Muscle of leg (tissue), 11 donors: ENCODE results near the gene MALSU1. TPM values are rescaled to one million over a fixed set of nuclear protein-coding genes. Genes with fewer than 3 reads are reported as not detected.

Source experiments
- DNase-seq: peaks from one replicate; pipeline ENCODE4 v3.0.0; 2013
- H3K27ac ChIP-seq: one replicate; pipeline ENCODE4 v1.5.1; 2013; ENCODE audit warnings: mild to moderate bottlenecking, low read length, control low read depth
- H3K27me3 ChIP-seq: one replicate; pipeline ENCODE4 v1.6.1; 2013; ENCODE audit warnings: low read length; ENCODE audit not compliant: control insufficient read depth, insufficient read depth
- H3K36me3 ChIP-seq: one replicate; pipeline ENCODE4 v1.6.1; 2013; ENCODE audit warnings: low read length; ENCODE audit not compliant: control insufficient read depth, insufficient read depth
- H3K4me1 ChIP-seq: one replicate; pipeline ENCODE4 v1.6.1; 2013; ENCODE audit warnings: low read length; ENCODE audit not compliant: control insufficient read depth, insufficient read depth
- H3K4me3 ChIP-seq: one replicate; pipeline ENCODE4 v1.5.1; 2013; ENCODE audit warnings: low read length, control low read depth
- H3K9me3 ChIP-seq: replicated peaks from 2 replicates; pipeline ENCODE4 v1.6.1; 2013; ENCODE audit warnings: low read depth, low read length; ENCODE audit not compliant: control insufficient read depth
- whole genome bisulfite sequencing: methylation state at CpG from one replicate; pipeline ENCODE4 v1.1.5; 2013; ENCODE audit warnings: missing lambda C conversion rate; ENCODE audit not compliant: insufficient coverage; 5-methylcytosine and 5-hydroxymethylcytosine counted together
- polyA plus RNA-seq, 8 donors: library from polyadenylated mRNA; unstranded; fragments of 120-200 nt; gene quantifications; one replicate each; pipeline versions ENCODE4 v1.2.1 to v1.2.3, GENCODE V29; 2013; ENCODE audit warnings: inconsistent platforms in 1 of 8, low replicate concordance in 1 of 8; ENCODE audit not compliant: insufficient read length in 8 of 8, insufficient read depth in 1 of 8
- total RNA-seq: library from RNA; stranded (reverse); fragments of 120-200 nt; gene quantifications from one replicate; pipeline ENCODE4 v1.2.4, GENCODE V29; 2013

Gene MALSU1
- total and polyA plus RNA-seq, 9 donors = 58.1 to 132 (median 89.9) TPM

DNA sequence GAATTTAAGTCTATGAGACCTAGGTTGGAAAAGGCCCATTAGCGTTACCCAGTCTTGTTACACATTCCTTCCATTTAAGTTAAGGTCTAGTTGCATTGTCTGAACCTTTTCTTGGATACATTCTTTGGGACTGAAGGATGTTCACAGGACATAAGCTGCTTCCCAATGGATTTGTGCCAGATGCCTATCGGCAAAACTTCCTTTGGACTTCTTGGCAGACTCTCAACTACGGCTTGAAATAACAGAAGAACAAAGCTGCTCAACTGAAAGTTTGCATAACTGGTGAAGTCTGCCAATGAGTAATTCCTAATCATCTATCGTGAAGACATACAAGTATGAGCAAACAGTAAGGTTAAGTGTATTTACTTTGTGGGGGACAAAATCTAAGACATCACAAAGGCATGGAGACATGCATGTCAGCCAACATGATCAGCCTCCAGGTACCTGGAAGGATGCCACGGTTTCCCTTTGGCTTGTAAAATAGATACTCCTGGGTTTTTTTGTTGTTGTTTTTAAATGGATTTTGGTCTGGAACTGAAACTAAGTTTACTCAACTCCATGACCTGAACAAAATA, 35.4 kb downstream of the MALSU1 start:
- H3K27me3 ChIP-seq = no peaks in the 10 kb centered on the region
- no peaks in the 10 kb centered on the region for H3K9me3 ChIP-seq
- peaks cover 19% of the 10 kb centered on the region for H3K36me3 ChIP-seq
- H3K4me3 ChIP-seq = no peak overlapping the region
- peak; percentile 59 for DNase-seq
- H3K27ac ChIP-seq = peak overlapping the region; percentile 71
- H3K4me1 ChIP-seq = peaks cover 17% of the 10 kb centered on the region
- 13% methylated on average over 1 of the region's 5 CpGs for WGBS

DNA sequence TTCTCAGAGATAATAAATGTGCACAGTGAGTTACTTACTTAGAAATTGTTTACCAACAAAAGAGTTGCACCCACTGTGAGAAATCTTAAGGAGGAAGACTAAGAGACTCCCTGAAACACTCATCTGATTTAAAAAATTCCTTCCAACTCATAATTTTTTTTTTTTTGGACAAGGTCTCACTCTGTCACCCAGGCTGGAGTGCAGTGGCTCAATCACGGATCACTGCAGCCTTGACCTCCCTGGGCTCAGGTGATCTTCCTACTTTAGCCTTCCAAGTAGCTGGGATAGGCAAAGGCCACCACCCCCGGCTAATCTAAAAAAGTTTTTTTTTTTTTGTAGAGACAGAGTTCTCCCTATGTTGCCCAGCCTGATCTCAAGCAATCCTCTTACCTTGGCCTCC, 36.0 kb downstream of the MALSU1 start:
- Histone ChIP-seq H3K4me1 (peaks cover 17% of the 10 kb centered on the region), H3K4me3 (no peak overlapping the region), H3K9me3 (no peaks in the 10 kb centered on the region), H3K27me3 (no peaks in the 10 kb centered on the region), H3K27ac (peak overlapping the region; percentile 17), H3K36me3 (peaks cover 24% of the 10 kb centered on the region)
- DNase-seq = no peak
- 60% methylated on average over 1 of the region's 2 CpGs for WGBS

DNA sequence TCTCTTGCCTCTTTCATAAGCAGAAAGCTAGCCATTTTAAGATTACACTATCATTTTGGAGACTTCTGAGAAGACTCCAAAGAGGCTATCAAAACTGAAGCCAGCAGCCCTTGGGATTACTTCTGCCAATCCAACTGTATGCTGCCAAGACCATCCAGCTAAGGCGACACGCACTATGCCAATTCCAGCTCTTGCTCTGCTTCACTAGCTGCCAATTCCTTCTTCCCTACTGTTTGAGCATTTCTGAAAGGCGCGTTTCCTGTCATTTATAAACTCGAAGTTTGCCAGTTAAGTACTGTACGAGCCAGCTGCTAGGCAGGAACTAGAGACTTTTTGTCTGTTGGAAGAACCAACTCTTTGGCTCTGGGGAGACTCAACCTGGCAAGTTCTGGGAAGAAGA, 36.5 kb downstream of the MALSU1 start:
- Histone ChIP-seq H3K4me1 (peaks cover 17% of the 10 kb centered on the region), H3K27me3 (no peaks in the 10 kb centered on the region), H3K4me3 (no peak overlapping the region), H3K36me3 (peaks cover 25% of the 10 kb centered on the region), H3K9me3 (no peaks in the 10 kb centered on the region), H3K27ac (peak overlapping the region; percentile 17)
- 67% methylated on average over 4 of the region's 6 CpGs for WGBS
- peak; percentile 45 for DNase-seq

DNA sequence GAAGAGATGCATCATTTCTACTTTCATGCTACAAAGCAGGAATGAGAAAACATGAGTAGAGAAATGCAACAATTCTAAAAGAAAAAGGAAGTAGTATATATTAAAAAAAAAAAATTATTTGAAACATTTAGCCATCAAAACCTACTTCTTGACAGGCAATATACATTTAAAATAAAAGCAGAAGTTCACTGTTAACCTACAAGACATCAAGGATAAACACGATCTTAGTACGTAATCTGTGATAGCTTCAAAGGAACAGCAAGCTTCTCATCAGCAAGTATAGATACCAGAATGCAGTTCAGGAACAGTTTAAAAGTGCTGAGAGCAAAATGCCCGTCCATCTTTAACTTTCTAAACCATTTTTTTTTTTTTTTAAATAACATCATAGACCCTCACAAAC, 36.9 kb downstream of the MALSU1 start:
- peaks cover 25% of the 10 kb centered on the region for H3K36me3 ChIP-seq
- H3K4me1 ChIP-seq = peaks cover 17% of the 10 kb centered on the region
- H3K27ac ChIP-seq = no peak overlapping the region
- H3K9me3 ChIP-seq = no peaks in the 10 kb centered on the region
- H3K27me3 ChIP-seq = no peaks in the 10 kb centered on the region
- 89% methylated on average over 2 of the region's 3 CpGs for WGBS
- no peak for DNase-seq
- no peak overlapping the region for H3K4me3 ChIP-seq

DNA sequence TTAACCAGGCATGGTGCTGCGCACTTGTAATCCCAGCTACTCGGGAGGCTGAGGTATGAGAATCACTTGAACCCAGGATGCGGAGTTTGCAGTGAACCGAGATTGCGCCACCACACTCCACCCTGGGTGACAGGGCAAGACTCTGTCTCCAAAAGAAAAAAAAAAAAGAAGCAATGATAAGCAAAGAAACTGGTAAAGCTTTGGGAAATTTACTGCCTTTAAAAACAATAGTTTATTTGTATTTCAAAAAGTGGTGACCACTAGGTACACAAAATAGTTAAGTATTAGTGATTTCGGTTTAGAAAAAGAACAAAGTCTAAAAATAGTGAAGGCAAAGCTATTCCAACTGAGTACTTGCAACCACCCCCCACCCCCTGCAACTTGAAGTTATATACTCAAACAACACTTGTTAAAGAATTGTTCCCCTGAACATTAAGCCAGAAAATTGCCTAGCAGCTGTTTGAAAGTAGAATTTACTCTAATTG, 37.7 kb downstream of the MALSU1 start:
- Histone ChIP-seq H3K4me1 (peaks cover 17% of the 10 kb centered on the region), H3K27ac (no peak overlapping the region), H3K9me3 (no peaks in the 10 kb centered on the region), H3K27me3 (no peaks in the 10 kb centered on the region), H3K36me3 (peaks cover 30% of the 10 kb centered on the region), H3K4me3 (no peak overlapping the region)
- DNase-seq = no peak
- no CpG with 5 or more reads among the region's 6 CpGs for WGBS

DNA sequence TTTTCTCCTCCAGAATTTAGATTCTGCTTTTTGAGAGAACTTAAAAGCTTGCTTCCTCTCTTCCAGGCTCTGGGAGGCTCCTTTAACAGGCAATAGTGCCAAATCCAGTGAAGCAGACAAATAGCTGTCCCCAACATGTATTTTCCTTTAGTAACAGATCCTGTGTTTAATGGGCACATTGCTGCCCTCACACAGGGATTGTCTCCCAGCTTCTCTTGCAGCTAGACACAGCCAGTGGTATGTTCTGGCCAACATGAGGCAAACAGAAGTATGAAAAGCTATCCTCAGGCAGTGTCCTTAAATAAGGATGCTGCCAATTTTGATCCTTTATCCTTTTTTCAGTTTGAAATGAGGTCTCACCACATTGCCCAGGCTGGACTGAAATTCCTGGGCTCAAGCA, 38.2 kb downstream of the MALSU1 start:
- Histone ChIP-seq H3K27ac (no peak overlapping the region), H3K4me3 (no peak overlapping the region), H3K4me1 (peaks cover 17% of the 10 kb centered on the region), H3K36me3 (peaks cover 33% of the 10 kb centered on the region), H3K9me3 (no peaks in the 10 kb centered on the region), H3K27me3 (no peaks in the 10 kb centered on the region)
- DNase-seq = no peak

DNA sequence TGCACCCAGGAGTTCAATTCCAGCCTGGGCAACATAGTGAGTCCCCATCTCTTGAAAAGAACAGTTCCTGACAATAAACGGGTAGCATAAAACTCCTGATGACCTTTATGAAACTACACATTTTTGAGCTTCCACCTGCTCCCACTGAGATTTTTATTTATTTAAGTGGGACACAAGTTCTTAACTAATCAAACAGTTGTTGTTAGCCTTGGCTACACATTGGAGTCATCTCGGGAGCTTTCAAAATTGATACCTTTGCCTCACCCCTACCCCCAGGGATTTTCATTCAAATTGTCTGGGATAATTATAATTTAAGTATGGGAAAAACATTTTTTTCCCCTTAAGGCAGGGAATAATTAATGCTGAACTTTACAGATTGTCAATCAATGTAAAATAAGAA, 39.3 kb downstream of the MALSU1 start:
- no peak overlapping the region for H3K27ac ChIP-seq
- H3K36me3 ChIP-seq = peaks cover 33% of the 10 kb centered on the region
- WGBS = no CpG with 5 or more reads among the region's 2 CpGs
- no peak for DNase-seq
- H3K9me3 ChIP-seq = no peaks in the 10 kb centered on the region
- H3K27me3 ChIP-seq = no peaks in the 10 kb centered on the region
- H3K4me3 ChIP-seq = no peak overlapping the region
- peaks cover 17% of the 10 kb centered on the region for H3K4me1 ChIP-seq

DNA sequence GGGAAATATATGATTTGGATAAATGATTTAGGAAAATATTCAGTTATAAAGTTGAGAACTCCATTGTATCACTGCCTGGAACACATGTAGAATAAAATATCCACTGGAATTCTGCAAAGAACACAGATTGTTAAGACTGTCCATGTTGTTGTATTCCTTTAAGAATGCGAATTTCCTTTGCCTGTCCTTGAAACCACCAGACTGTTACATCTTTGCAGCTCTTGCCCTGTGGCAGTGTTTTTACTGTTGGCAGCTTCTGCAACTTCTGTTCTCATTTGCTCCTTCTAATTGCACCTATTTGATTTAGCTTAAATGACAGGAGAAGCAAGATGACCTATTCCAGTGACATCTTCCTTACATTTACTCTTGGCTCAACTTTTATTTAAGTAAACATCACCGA, 39.7 kb downstream of the MALSU1 start:
- no peak overlapping the region for H3K27ac ChIP-seq
- no peaks in the 10 kb centered on the region for H3K9me3 ChIP-seq
- no peak for DNase-seq
- 100% methylated on average over 1 of the region's 2 CpGs for WGBS
- peaks cover 15% of the 10 kb centered on the region for H3K4me1 ChIP-seq
- no peaks in the 10 kb centered on the region for H3K27me3 ChIP-seq
- H3K4me3 ChIP-seq = no peak overlapping the region
- peaks cover 36% of the 10 kb centered on the region for H3K36me3 ChIP-seq

DNA sequence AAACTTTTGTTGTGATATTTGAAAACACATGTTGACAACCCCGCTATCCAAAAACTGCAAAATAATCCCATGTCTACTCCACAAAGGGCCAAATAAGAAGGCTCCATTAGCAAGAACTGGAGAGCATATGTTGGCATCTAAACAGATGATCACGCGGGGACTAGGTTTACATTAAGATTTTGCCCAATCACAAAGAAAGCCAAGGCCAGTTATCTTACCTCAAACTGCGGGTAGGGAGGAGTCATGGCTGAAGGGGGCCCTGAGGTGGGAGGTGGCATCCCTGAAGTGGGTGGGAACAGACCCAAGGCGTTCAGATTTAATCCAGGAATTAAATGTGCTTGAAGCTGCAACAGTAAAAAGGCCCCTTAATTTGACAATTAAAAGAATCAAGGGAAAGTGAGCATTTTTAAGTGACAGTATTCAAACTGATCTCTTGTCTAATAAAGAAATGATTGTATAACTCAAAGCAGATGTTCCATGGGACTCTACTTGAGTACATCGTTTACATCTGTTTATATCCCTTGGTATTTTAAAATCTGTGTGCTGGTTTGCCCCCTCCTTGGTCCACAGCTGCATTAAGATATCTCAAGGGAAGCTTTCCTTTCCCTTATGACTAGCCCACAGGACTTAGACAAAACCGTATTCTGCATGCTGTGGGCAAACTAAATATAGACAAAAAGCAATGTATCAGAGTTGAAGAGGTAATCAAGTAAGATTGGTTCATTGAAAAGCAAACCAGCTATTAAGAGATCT, 42.9 kb downstream of the MALSU1 start:
- no peaks in the 10 kb centered on the region for H3K9me3 ChIP-seq
- WGBS = 80% methylated on average over 2 of the region's 7 CpGs
- H3K27ac ChIP-seq = no peak overlapping the region
- no peak overlapping the region for H3K4me3 ChIP-seq
- H3K36me3 ChIP-seq = peaks cover 43% of the 10 kb centered on the region
- H3K4me1 ChIP-seq = no peaks in the 10 kb centered on the region
- no peaks in the 10 kb centered on the region for H3K27me3 ChIP-seq
- peak; percentile 41 for DNase-seq

DNA sequence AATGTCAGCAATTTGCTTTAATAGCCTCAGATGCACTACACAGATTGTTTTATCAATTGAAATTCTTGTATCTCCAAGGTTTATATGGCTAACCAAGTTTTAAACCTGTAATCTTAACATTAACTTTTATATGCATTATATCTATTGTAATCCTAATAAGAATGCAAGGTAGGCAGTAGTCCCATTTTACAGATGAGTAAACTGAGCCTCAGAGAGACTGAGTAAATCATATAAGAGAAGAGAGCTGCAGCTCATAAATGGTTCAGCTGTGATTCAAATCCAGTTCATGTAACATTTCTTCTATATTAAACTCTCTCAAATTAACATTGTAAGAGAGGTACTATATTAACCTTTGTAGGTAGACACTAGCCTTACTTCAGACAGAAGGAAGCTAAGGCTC, 44.0 kb downstream of the MALSU1 start:
- Histone ChIP-seq H3K27ac (no peak overlapping the region), H3K4me1 (no peaks in the 10 kb centered on the region), H3K4me3 (no peak overlapping the region), H3K27me3 (no peaks in the 10 kb centered on the region), H3K36me3 (peaks cover 43% of the 10 kb centered on the region), H3K9me3 (no peaks in the 10 kb centered on the region)
- no peak for DNase-seq
